WTC11 (cell line): ENCODE data around the gene FBXO24.

Experiments used
- CBFB ChIP-seq: sonication (generic); formaldehyde crosslinking; IDR thresholded peaks from 2 replicates; pipeline ENCODE4 v1.8.1; 2022; ENCODE audit warnings: mild to moderate bottlenecking, low read depth, missing genetic modification reagents
- CREM ChIP-seq: sonication (generic); formaldehyde crosslinking; IDR thresholded peaks from 2 replicates; pipeline ENCODE4 v1.8.1; 2022; ENCODE audit warnings: mild to moderate bottlenecking, missing genetic modification reagents, moderate library complexity
- CTCF ChIP-seq: fragments of 200-600 bp; IDR thresholded peaks from 2 replicates; pipeline ENCODE4 v1.8.0; 2022; ENCODE audit warnings: antibody characterized with exemption
- FOXP4 ChIP-seq: sonication (generic); formaldehyde crosslinking; IDR thresholded peaks from 2 replicates; pipeline ENCODE4 v1.8.0; 2022; ENCODE audit warnings: mild to moderate bottlenecking, missing genetic modification reagents
- HMGXB4 ChIP-seq: sonication (generic); formaldehyde crosslinking; IDR thresholded peaks from 2 replicates; pipeline ENCODE4 v1.8.1; 2023; ENCODE audit warnings: mild to moderate bottlenecking, moderate library complexity, missing genetic modification reagents
- MAX ChIP-seq: sonication (generic); formaldehyde crosslinking; IDR thresholded peaks from 2 replicates; pipeline ENCODE4 v1.8.0; 2022; ENCODE audit warnings: mild to moderate bottlenecking, missing genetic modification reagents
- NR3C1 ChIP-seq: sonication (generic); formaldehyde crosslinking; conservative IDR thresholded peaks from 2 replicates; pipeline ENCODE4 v1.8.1; 2023; ENCODE audit warnings: low read depth, mild to moderate bottlenecking, missing genetic modification reagents
- SOX15 ChIP-seq: fragments of 250-450 bp; sonication (Bioruptor Pico); IDR thresholded peaks from 2 replicates; pipeline ENCODE4 v1.9.0; 2021; ENCODE audit warnings: mild to moderate bottlenecking
- SP1 ChIP-seq: sonication (generic); formaldehyde crosslinking; conservative IDR thresholded peaks from 2 replicates; pipeline ENCODE4 v1.8.1; 2022; ENCODE audit warnings: missing genetic modification reagents
- ZNF219 ChIP-seq: sonication (generic); formaldehyde crosslinking; IDR thresholded peaks from 2 replicates; pipeline ENCODE4 v1.8.0; 2023; ENCODE audit warnings: missing genetic modification reagents, mild to moderate bottlenecking, borderline replicate concordance

GRCh38 chr7:100627238-100627549, 41.1 kb downstream of the FBXO24 start:
- TF ChIP-seq CTCF: no peak
- no peak for TF ChIP-seq FOXP4 (CRISPR knock-in tag)
- no peak for TF ChIP-seq SOX15 (CRISPR knock-in tag)
- no peak for TF ChIP-seq HMGXB4 (CRISPR knock-in tag)
- no peak for TF ChIP-seq CREM
- no peak for TF ChIP-seq SP1
- no peak for TF ChIP-seq ZNF219 (CRISPR knock-in tag)
- no peak for TF ChIP-seq NR3C1 (CRISPR knock-in tag)
- TF ChIP-seq MAX: no peak
- no peak for TF ChIP-seq CBFB (CRISPR knock-in tag)
